Measurements from ENCODE around the gene SNCG.
"Not testable (repeated sequence)": the region's sequence is repeated elsewhere in the genome, so short reads cannot be mapped to it uniquely, and the experiment has no call there.

SNCG gene

DNA sequence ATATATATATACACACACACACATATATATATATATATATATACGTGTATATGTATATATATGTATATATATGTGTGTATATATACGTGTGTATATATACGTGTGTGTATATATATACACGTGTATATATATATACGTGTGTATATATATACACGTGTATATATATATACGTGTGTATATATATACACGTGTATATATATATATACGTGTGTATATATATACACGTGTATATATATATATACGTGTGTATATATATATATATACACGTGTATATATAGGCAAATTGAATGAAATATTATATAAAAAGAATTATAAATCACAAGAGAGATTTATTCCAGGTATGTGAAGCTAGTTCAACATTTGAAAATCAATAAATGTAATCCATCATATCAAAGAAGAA, 33.0 kb downstream of the SNCG start:
- H4K91ac ChIP-seq (ENCODE audit: low read depth, low read length, poor library complexity); H3K23ac ChIP-seq (ENCODE audit: low read depth, low read length, poor library complexity); H3K4me3 ChIP-seq (ENCODE audit: low read length in 2 of 2); H2BK15ac ChIP-seq (ENCODE audit: low read length); H2BK5ac ChIP-seq (ENCODE audit: low read length); H3K4me2 ChIP-seq (ENCODE audit: insufficient read depth, low read length, poor library complexity, severe bottlenecking); H4K8ac ChIP-seq (ENCODE audit: low read depth, low read length); H2AK5ac ChIP-seq (ENCODE audit: low read depth, low read length); H3K4ac ChIP-seq (ENCODE audit: low read length); H3K79me1 ChIP-seq (ENCODE audit: low read depth, low read length); H3K27me3 ChIP-seq (ENCODE audit: control insufficient read depth in 3 of 3, insufficient read depth in 3 of 3, low read depth in 1 of 3, low read length in 3 of 3); DNase-seq (ENCODE audit: low spot score); H3K36me3 ChIP-seq (replicated peaks in 1 of 2; ENCODE audit: control insufficient read depth in 2 of 2, insufficient read depth in 2 of 2, low read length in 2 of 2); H3K14ac ChIP-seq (ENCODE audit: low read length); H3K18ac ChIP-seq (ENCODE audit: low read length); H2BK120ac ChIP-seq (ENCODE audit: low read depth, low read length); H3K9ac ChIP-seq (ENCODE audit: low read depth, low read length, poor library complexity); H3K9me3 ChIP-seq (replicated peaks in 1 of 2; ENCODE audit: control insufficient read depth in 2 of 2, insufficient read depth in 1 of 2, low read depth in 1 of 2, low read length in 2 of 2); H3K4me1 ChIP-seq (ENCODE audit: control insufficient read depth in 2 of 2, insufficient read depth in 1 of 2, low read depth in 1 of 2, low read length in 2 of 2); H3K27ac ChIP-seq (replicated peaks; ENCODE audit: low read length); H2BK12ac ChIP-seq (ENCODE audit: low read length); H2AFZ ChIP-seq (ENCODE audit: low read length): not testable (repeated sequence)
- WGBS, 2 donors (ENCODE audit: extremely low coverage in 2 of 2, insufficient read length in 2 of 2, insufficient replicate concordance in 1 of 2) = no CpG with 5 or more reads among the region's 12 CpGs

- Histone ChIP-seq H3K4me3 (ENCODE audit: low read length in 2 of 2) (no peak overlapping the region), H2BK120ac (ENCODE audit: low read depth, low read length) (no peak overlapping the region), H3K79me1 (ENCODE audit: low read depth, low read length) (no peaks in the 10 kb centered on the region), H3K4me2 (ENCODE audit: insufficient read depth, low read length, poor library complexity, severe bottlenecking) (no peak overlapping the region), H4K91ac (ENCODE audit: low read depth, low read length, poor library complexity) (no peak overlapping the region), H2BK15ac (ENCODE audit: low read length) (no peak overlapping the region), H3K4ac (ENCODE audit: low read length) (no peak overlapping the region), H3K27ac (replicated peaks; ENCODE audit: low read length) (no peak overlapping the region), H2BK12ac (ENCODE audit: low read length) (no peak overlapping the region), H2AFZ (ENCODE audit: low read length) (no peak overlapping the region), H3K4me1 (ENCODE audit: control insufficient read depth in 2 of 2, insufficient read depth in 1 of 2, low read depth in 1 of 2, low read length in 2 of 2) (no peaks in the 10 kb centered on the region), H3K14ac (ENCODE audit: low read length) (no peak overlapping the region), H4K8ac (ENCODE audit: low read depth, low read length) (no peak overlapping the region), H3K23ac (ENCODE audit: low read depth, low read length, poor library complexity) (no peak overlapping the region), H2BK5ac (ENCODE audit: low read length) (no peak overlapping the region), H2AK5ac (ENCODE audit: low read depth, low read length) (no peak overlapping the region), H3K9ac (ENCODE audit: low read depth, low read length, poor library complexity) (no peak overlapping the region), H3K36me3 (replicated peaks in 1 of 2; ENCODE audit: control insufficient read depth in 2 of 2, insufficient read depth in 2 of 2, low read length in 2 of 2) (no peaks in the 10 kb centered on the region), H3K18ac (ENCODE audit: low read length) (no peak overlapping the region), H3K9me3 (replicated peaks in 1 of 2; ENCODE audit: control insufficient read depth in 2 of 2, insufficient read depth in 1 of 2, low read depth in 1 of 2, low read length in 2 of 2) (no peaks in the 10 kb centered on the region), H3K27me3 (ENCODE audit: control insufficient read depth in 3 of 3, insufficient read depth in 3 of 3, low read depth in 1 of 3, low read length in 3 of 3) (no peaks in the 10 kb centered on the region)
- DNase-seq (ENCODE audit: low spot score) = no peak
Observed at GRCh38 chr10:86992456-86992855, 34.1 kb downstream of the SNCG start.

GRCh38 chr10:86992929-86993328, 34.5 kb downstream of the SNCG start:
- Histone ChIP-seq H3K4me1 (ENCODE audit: control insufficient read depth in 2 of 2, insufficient read depth in 1 of 2, low read depth in 1 of 2, low read length in 2 of 2) (no peaks in the 10 kb centered on the region), H2BK12ac (ENCODE audit: low read length) (no peak overlapping the region), H3K36me3 (replicated peaks in 1 of 2; ENCODE audit: control insufficient read depth in 2 of 2, insufficient read depth in 2 of 2, low read length in 2 of 2) (no peaks in the 10 kb centered on the region), H2BK120ac (ENCODE audit: low read depth, low read length) (no peak overlapping the region), H3K79me1 (ENCODE audit: low read depth, low read length) (no peaks in the 10 kb centered on the region), H2BK5ac (ENCODE audit: low read length) (no peak overlapping the region), H3K4ac (ENCODE audit: low read length) (no peak overlapping the region), H3K14ac (ENCODE audit: low read length) (no peak overlapping the region), H3K4me3 (ENCODE audit: low read length in 2 of 2) (no peak overlapping the region), H3K9me3 (replicated peaks in 1 of 2; ENCODE audit: control insufficient read depth in 2 of 2, insufficient read depth in 1 of 2, low read depth in 1 of 2, low read length in 2 of 2) (no peaks in the 10 kb centered on the region), H4K91ac (ENCODE audit: low read depth, low read length, poor library complexity) (no peak overlapping the region), H2AFZ (ENCODE audit: low read length) (no peak overlapping the region), H2AK5ac (ENCODE audit: low read depth, low read length) (no peak overlapping the region), H3K27ac (replicated peaks; ENCODE audit: low read length) (no peak overlapping the region), H2BK15ac (ENCODE audit: low read length) (no peak overlapping the region), H4K8ac (ENCODE audit: low read depth, low read length) (no peak overlapping the region), H3K4me2 (ENCODE audit: insufficient read depth, low read length, poor library complexity, severe bottlenecking) (no peak overlapping the region), H3K18ac (ENCODE audit: low read length) (no peak overlapping the region), H3K23ac (ENCODE audit: low read depth, low read length, poor library complexity) (no peak overlapping the region), H3K27me3 (ENCODE audit: control insufficient read depth in 3 of 3, insufficient read depth in 3 of 3, low read depth in 1 of 3, low read length in 3 of 3) (no peaks in the 10 kb centered on the region), H3K9ac (ENCODE audit: low read depth, low read length, poor library complexity) (no peak overlapping the region)
- DNase-seq (ENCODE audit: low spot score) = no peak
- no CpG with 5 or more reads among the region's 2 CpGs for WGBS, 2 donors (ENCODE audit: extremely low coverage in 2 of 2, insufficient read length in 2 of 2, insufficient replicate concordance in 1 of 2)

DNA sequence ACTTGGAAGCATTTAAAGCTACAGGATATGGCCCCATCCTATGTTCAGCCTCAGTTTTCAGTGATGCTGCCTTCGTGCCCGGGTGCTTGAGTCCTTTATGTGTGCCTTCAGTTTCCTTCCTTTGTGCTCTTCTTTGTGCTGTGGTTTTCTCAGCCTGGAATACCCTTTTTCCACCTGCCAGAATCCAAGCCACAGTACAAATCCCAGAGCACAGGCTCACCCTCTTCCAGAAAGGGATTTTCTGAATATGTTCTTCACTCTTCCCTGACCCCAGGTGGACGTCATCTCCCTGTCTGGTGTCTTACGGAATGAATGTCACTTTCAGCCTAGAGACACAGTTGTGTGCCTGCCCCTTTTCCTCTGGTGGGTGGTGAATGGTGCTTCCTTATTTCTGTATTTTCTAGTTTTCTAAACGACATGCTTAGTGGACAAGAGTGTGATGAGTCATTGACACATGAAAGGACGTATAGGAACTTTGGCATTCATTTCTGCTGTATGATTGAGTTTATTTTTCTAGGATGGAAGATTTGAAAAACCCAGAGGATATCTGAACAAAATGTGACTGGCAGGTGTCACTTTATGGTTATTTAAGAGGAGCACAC, 41.5 kb downstream of the SNCG start:
- not testable (repeated sequence) for H4K91ac ChIP-seq (ENCODE audit: low read depth, low read length, poor library complexity); H3K79me1 ChIP-seq (ENCODE audit: low read depth, low read length); H3K18ac ChIP-seq (ENCODE audit: low read length); H3K27me3 ChIP-seq (ENCODE audit: control insufficient read depth in 3 of 3, insufficient read depth in 3 of 3, low read depth in 1 of 3, low read length in 3 of 3); H2AK5ac ChIP-seq (ENCODE audit: low read depth, low read length); H3K4me2 ChIP-seq (ENCODE audit: insufficient read depth, low read length, poor library complexity, severe bottlenecking); H2BK15ac ChIP-seq (ENCODE audit: low read length); H3K14ac ChIP-seq (ENCODE audit: low read length); H4K8ac ChIP-seq (ENCODE audit: low read depth, low read length); H3K4me1 ChIP-seq (ENCODE audit: control insufficient read depth in 2 of 2, insufficient read depth in 1 of 2, low read depth in 1 of 2, low read length in 2 of 2); H2BK120ac ChIP-seq (ENCODE audit: low read depth, low read length); H3K23ac ChIP-seq (ENCODE audit: low read depth, low read length, poor library complexity); H3K4ac ChIP-seq (ENCODE audit: low read length); H3K4me3 ChIP-seq (ENCODE audit: low read length in 2 of 2); H3K9ac ChIP-seq (ENCODE audit: low read depth, low read length, poor library complexity); H2BK5ac ChIP-seq (ENCODE audit: low read length); H3K36me3 ChIP-seq (replicated peaks in 1 of 2; ENCODE audit: control insufficient read depth in 2 of 2, insufficient read depth in 2 of 2, low read length in 2 of 2); H3K9me3 ChIP-seq (replicated peaks in 1 of 2; ENCODE audit: control insufficient read depth in 2 of 2, insufficient read depth in 1 of 2, low read depth in 1 of 2, low read length in 2 of 2); H3K27ac ChIP-seq (replicated peaks; ENCODE audit: low read length); DNase-seq (ENCODE audit: low spot score); H2BK12ac ChIP-seq (ENCODE audit: low read length)
- WGBS, 2 donors (ENCODE audit: extremely low coverage in 2 of 2, insufficient read length in 2 of 2, insufficient replicate concordance in 1 of 2) = no CpG with 5 or more reads among the region's 6 CpGs
- peak overlapping the region; percentile 34 for H2AFZ ChIP-seq (ENCODE audit: low read length)

Data from neuronal stem cell (in vitro differentiated cells).